HEK293 (cell line): Measurements from ENCODE around the gene NRTN.

Experiments
- BCL6B ChIP-seq: fragments of 450-650 bp; formaldehyde crosslinking; IDR thresholded peaks from 2 replicates; pipeline ENCODE4 v1.5.1; 2017; ENCODE audit warnings: missing biosample characterization, missing genetic modification characterization
- CTCF ChIP-seq: fragments of 450-650 bp; formaldehyde crosslinking; IDR thresholded peaks from 2 replicates; pipeline ENCODE4 v1.5.1; 2016; ENCODE audit warnings: missing biosample characterization, missing genetic modification characterization
- HOXA7 ChIP-seq: sonication (generic); formaldehyde crosslinking; IDR thresholded peaks from 2 replicates; pipeline ENCODE4 v1.8.1; 2022; ENCODE audit warnings: missing genetic modification reagents, borderline replicate concordance
- REST ChIP-seq: fragments of 450-650 bp; formaldehyde crosslinking; IDR thresholded peaks from 2 replicates; pipeline ENCODE4 v1.5.1; 2016; ENCODE audit warnings: missing biosample characterization, missing genetic modification characterization
- TCF7L2 ChIP-seq: IDR thresholded peaks from 2 replicates; pipeline ENCODE4 v1.6.1; 2011; ENCODE audit warnings: low read depth, mild to moderate bottlenecking, inconsistent platforms, low read length, moderate library complexity, borderline replicate concordance
- ZFP69B ChIP-seq: fragments of 450-650 bp; formaldehyde crosslinking; IDR thresholded peaks from 2 replicates; pipeline ENCODE4 v1.5.1; 2016; ENCODE audit warnings: missing biosample characterization, missing genetic modification characterization
- ZNF146 ChIP-seq: fragments of 450-650 bp; formaldehyde crosslinking; IDR thresholded peaks from 2 replicates; pipeline ENCODE4 v1.5.1; 2016; ENCODE audit warnings: missing biosample characterization, missing genetic modification characterization
- ZNF19 ChIP-seq: fragments of 450-650 bp; formaldehyde crosslinking; IDR thresholded peaks from 2 replicates; pipeline ENCODE4; 2016; ENCODE audit warnings: missing biosample characterization, missing genetic modification characterization, low read depth
- ZNF335 ChIP-seq: fragments of 450-650 bp; formaldehyde crosslinking; conservative IDR thresholded peaks from 2 replicates; pipeline ENCODE4 v1.5.1; 2016; ENCODE audit warnings: missing biosample characterization, missing genetic modification characterization
- ZNF398 ChIP-seq: fragments of 450-650 bp; formaldehyde crosslinking; IDR thresholded peaks from 2 replicates; pipeline ENCODE4 v1.5.1; 2017; ENCODE audit warnings: missing biosample characterization, missing genetic modification characterization
- ZNF510 ChIP-seq: fragments of 450-650 bp; formaldehyde crosslinking; IDR thresholded peaks from 2 replicates; pipeline ENCODE4 v1.5.1; 2018; ENCODE audit warnings: mild to moderate bottlenecking, missing genetic modification characterization, missing biosample characterization; ENCODE audit not compliant: insufficient replicate concordance
- ZNF518A ChIP-seq: fragments of 450-650 bp; formaldehyde crosslinking; conservative IDR thresholded peaks from 2 replicates; pipeline ENCODE4 v1.5.1; 2016; ENCODE audit warnings: low read depth, missing biosample characterization, missing genetic modification characterization
- ZNF626 ChIP-seq: fragments of 450-650 bp; sonication (Bioruptor Pico); formaldehyde crosslinking; IDR thresholded peaks from 2 replicates; pipeline ENCODE4 v1.5.1; 2018; ENCODE audit warnings: missing biosample characterization, missing genetic modification characterization, inconsistent platforms
- ZNF645 ChIP-seq: fragments of 450-650 bp; formaldehyde crosslinking; IDR thresholded peaks from 2 replicates; pipeline ENCODE4; 2016; ENCODE audit warnings: missing biosample characterization, missing genetic modification characterization

GRCh38 chr19:5765220-5765619, 39.6 kb upstream of the NRTN start:
- TF ChIP-seq CTCF: no peak
- no peak for TF ChIP-seq ZNF19 (tag by site-specific recombination)
- no peak for TF ChIP-seq HOXA7 (CRISPR knock-in tag)
- no peak for TF ChIP-seq REST
- TF ChIP-seq ZNF626: no peak
- TF ChIP-seq ZNF335: no peak
- no peak for TF ChIP-seq TCF7L2
- no peak for TF ChIP-seq ZNF518A (tag by site-specific recombination)
- no peak for TF ChIP-seq ZNF398 (tag by site-specific recombination)
- no peak for TF ChIP-seq ZNF510
- TF ChIP-seq ZNF645 (tag by site-specific recombination): no peak
- no peak for TF ChIP-seq ZFP69B (tag by site-specific recombination)
- no peak for TF ChIP-seq ZNF146 (tag by site-specific recombination)
- TF ChIP-seq BCL6B (tag by site-specific recombination): no peak
